HG03045 (cell line): ENCODE data around the gene SPATA16.
"Not testable (repeated sequence)": the region's sequence is repeated elsewhere in the genome, so short reads cannot be mapped to it uniquely, and the experiment has no call there.

ENCODE experiments used
- ATAC-seq: cut with Tn5 transposase; IDR thresholded peaks from one replicate; pipeline ENCODE4 v1.9.1; 2021; ENCODE audit warnings: mild to moderate bottlenecking, moderate library complexity; ENCODE audit not compliant: unreplicated experiment

The SPATA16 gene

GRCh38 chr3:173140986-173141385 is at the start of gene SPATA16:
Gene SPATA16 (minus strand): TSS chr3:173141235. CDS start chr3:173117731, 23,504 bp downstream.
- ATAC-seq, result no peak

- ATAC-seq, result not testable (repeated sequence)
Measured at GRCh38 chr3:173183022-173183421, 42.0 kb upstream of the SPATA16 start.

GRCh38 chr3:173173652-173174051 is 32.6 kb upstream of the SPATA16 start:
- ATAC-seq, result no peak

GRCh38 chr3:173159139-173159538 is 18.1 kb upstream of the SPATA16 start:
- not testable (repeated sequence) for ATAC-seq

GRCh38 chr3:173156533-173156932 is 15.5 kb upstream of the SPATA16 start:
- ATAC-seq, result not testable (repeated sequence)

- ATAC-seq, result no peak
Measured at GRCh38 chr3:173153631-173154030, 12.6 kb upstream of the SPATA16 start.

GRCh38 chr3:173139420-173139819 is 1.6 kb downstream of the SPATA16 start:
- ATAC-seq, result no peak

GRCh38 chr3:173138026-173138425 is 3.0 kb downstream of the SPATA16 start:
- no peak for ATAC-seq

GRCh38 chr3:173135059-173135458 is 6.0 kb downstream of the SPATA16 start:
- no peak for ATAC-seq

GRCh38 chr3:173128633-173129032 is 12.4 kb downstream of the SPATA16 start:
- ATAC-seq, result no peak

- ATAC-seq, result no peak
Measured at GRCh38 chr3:173111321-173111720, 29.7 kb downstream of the SPATA16 start.

- no peak for ATAC-seq
Measured at GRCh38 chr3:173109143-173109542, 31.9 kb downstream of the SPATA16 start.

- no peak for ATAC-seq
Measured at GRCh38 chr3:173103469-173103868, 37.6 kb downstream of the SPATA16 start.

GRCh38 chr3:173098959-173099358 is 42.1 kb downstream of the SPATA16 start:
- no peak for ATAC-seq

- ATAC-seq, result no peak
Measured at GRCh38 chr3:173096994-173097785, 43.8 kb downstream of the SPATA16 start.

GRCh38 chr3:173096140-173096539 is 44.9 kb downstream of the SPATA16 start:
- ATAC-seq, result no peak

- no peak for ATAC-seq
Measured at GRCh38 chr3:173092038-173092437, 49.0 kb downstream of the SPATA16 start.

- ATAC-seq, result no peak
Measured at GRCh38 chr3:173090492-173090891, 50.5 kb downstream of the SPATA16 start.

- ATAC-seq, result no peak
Measured at GRCh38 chr3:173089283-173089682, 51.8 kb downstream of the SPATA16 start.

- no peak for ATAC-seq
Measured at GRCh38 chr3:173078525-173078924, 62.5 kb downstream of the SPATA16 start.

GRCh38 chr3:173066044-173067004 is 74.7 kb downstream of the SPATA16 start:
- no peak for ATAC-seq

GRCh38 chr3:173065543-173065981 is 75.5 kb downstream of the SPATA16 start:
- no peak for ATAC-seq
